B cell (primary cell): Measurements from ENCODE around the gene AGAP1. TPM values are rescaled to one million over a fixed set of nuclear protein-coding genes. Genes with fewer than 3 reads are reported as not detected.

Experiments
- ATAC-seq: fragments of 200-7000 bp; cut with Tn5 transposase; one replicate; pipeline ENCODE4 v1.10.0; 2021; ENCODE audit warnings: low read depth, mild to moderate bottlenecking, moderate number of reproducible peaks, moderate library complexity
- CTCF ChIA-PET: fragments of 350-600 bp; sonication (Branson Sonifier 250); formaldehyde crosslinking; loops from one replicate; lab custom pipeline; 2021; ENCODE audit warnings: antibody characterized with exemption, inconsistent platforms; lab: Charles Lee
- POLR2A ChIA-PET: fragments of 350-600 bp; sonication (Branson Sonifier 250); formaldehyde crosslinking; loops from one replicate; lab custom pipeline; 2021; ENCODE audit warnings: antibody characterized with exemption; lab: Charles Lee
- DNase-seq: peaks from one replicate; pipeline ENCODE4 v3.0.0; 2013
- H2AFZ ChIP-seq: 2 replicates; pipeline ENCODE4 v1.6.1; 2012; ENCODE audit warnings: mild to moderate bottlenecking, low read depth, low read length; ENCODE audit not compliant: insufficient read depth, poor library complexity, severe bottlenecking
- H3K27ac ChIP-seq, 2 donors: 1 replicate in 1 of 2; 2 replicates in 1 of 2; pipeline ENCODE4 v1.5.1; 2012 to 2013; ENCODE audit warnings: low read length in 2 of 2, mild to moderate bottlenecking in 2 of 2, moderate library complexity in 1 of 2
- H3K27me3 ChIP-seq, 4 experiments: fragments of 200-600 bp in 1 of 4; sonication (generic) in 1 of 4; replicated peaks in 1 of 4; 1 replicate in 2 of 4; 2 replicates in 2 of 4; pipeline versions ENCODE4 v1.6.1 to v1.7.0; 2013 to 2016; ENCODE audit warnings: low read length in 3 of 4, mild to moderate bottlenecking in 2 of 4, mixed read lengths in 1 of 4, moderate library complexity in 1 of 4; ENCODE audit not compliant: insufficient read depth in 4 of 4, control insufficient read depth in 3 of 4; ENCODE audit errors: control extremely low read depth in 1 of 4
- H3K36me3 ChIP-seq, 2 experiments: replicated peaks in 1 of 2; 1 replicate in 1 of 2; 2 replicates in 1 of 2; pipeline versions ENCODE4 v1.6.1 to v1.7.1; 2013; ENCODE audit warnings: low read length in 1 of 2; ENCODE audit not compliant: insufficient read depth in 2 of 2, control insufficient read depth in 1 of 2; ENCODE audit errors: control extremely low read depth in 1 of 2, extremely low read depth in 1 of 2
- H3K4me1 ChIP-seq, 2 donors: fragments of 200-600 bp in 1 of 2; sonication (generic) in 1 of 2; 1 replicate in 1 of 2; 2 replicates in 1 of 2; pipeline versions ENCODE4 v1.5.1 to v1.6.1; 2013 to 2017; ENCODE audit warnings: low read length in 2 of 2; ENCODE audit not compliant: control insufficient read depth in 2 of 2, insufficient read depth in 2 of 2
- H3K4me2 ChIP-seq: replicated peaks from 2 replicates; pipeline ENCODE3; 2012; ENCODE audit warnings: mild to moderate bottlenecking, low read depth, low read length; ENCODE audit not compliant: poor library complexity, severe bottlenecking
- H3K4me3 ChIP-seq, 5 experiments: fragments of 200-600 bp in 1 of 5; sonication (generic) in 1 of 5; 1 replicate in 3 of 5; 2 replicates in 2 of 5; pipeline versions ENCODE4 v1.5.1 to v1.7.0; 2011 to 2016; ENCODE audit warnings: low read length in 4 of 5, mild to moderate bottlenecking in 4 of 5, low read depth in 2 of 5, control low read depth in 1 of 5, moderate library complexity in 1 of 5; ENCODE audit not compliant: insufficient read depth in 1 of 5; ENCODE audit errors: control extremely low read depth in 1 of 5, extremely low read depth in 1 of 5
- H3K79me2 ChIP-seq: fragments of 200-600 bp; sonication (generic); one replicate; pipeline ENCODE4 v1.6.0; 2016; ENCODE audit warnings: low read length; ENCODE audit not compliant: control insufficient read depth, insufficient read depth
- H3K9ac ChIP-seq: fragments of 200-600 bp; sonication (generic); 2 replicates; pipeline ENCODE4 v1.6.1; 2017; ENCODE audit warnings: mild to moderate bottlenecking, low read length, moderate library complexity
- H3K9me3 ChIP-seq, 3 donors: one replicate each; pipeline versions ENCODE4 v1.6.1 to v1.7.1; 2013; ENCODE audit warnings: low read length in 2 of 3; ENCODE audit not compliant: control insufficient read depth in 2 of 3, insufficient read depth in 1 of 3; ENCODE audit errors: control extremely low read depth in 1 of 3
- H4K20me1 ChIP-seq: 2 replicates; pipeline ENCODE4 v1.6.0; 2012; ENCODE audit warnings: mild to moderate bottlenecking, low read length; ENCODE audit not compliant: insufficient read depth, control insufficient read depth, poor library complexity, severe bottlenecking
- H3K27ac Mint-ChIP-seq: one replicate; pipeline ENCODE4 v1.8.0; 2021; ENCODE audit warnings: mixed read lengths
- H3K27me3 Mint-ChIP-seq: one replicate; pipeline ENCODE4 v1.8.0; 2021; ENCODE audit warnings: mixed read lengths
- H3K4me1 Mint-ChIP-seq: one replicate; pipeline ENCODE4 v1.8.0; 2021; ENCODE audit warnings: mixed read lengths
- H3K4me3 Mint-ChIP-seq: one replicate; pipeline ENCODE4 v1.8.0; 2021; ENCODE audit warnings: mixed read lengths
- H3K9me3 Mint-ChIP-seq: one replicate; pipeline ENCODE4 v1.8.0; 2022; ENCODE audit warnings: mixed read lengths; ENCODE audit not compliant: insufficient read depth
- CTCF ChIP-seq: fragments of 200-600 bp; IDR thresholded peaks from one replicate; pipeline ENCODE4 v1.8.0; 2022; ENCODE audit warnings: antibody characterized with exemption, mild to moderate bottlenecking
- EZH2 ChIP-seq: IDR thresholded peaks from 2 replicates; pipeline ENCODE4 v1.6.1; 2012; ENCODE audit warnings: borderline replicate concordance, low read depth, mild to moderate bottlenecking, moderate library complexity, low read length; ENCODE audit not compliant: insufficient read depth, poor library complexity, severe bottlenecking
- WGBS: methylation state at CpG from one replicate; pipeline ENCODE4 v1.1.5; 2013; ENCODE audit warnings: missing lambda C conversion rate; ENCODE audit not compliant: insufficient coverage; 5-methylcytosine and 5-hydroxymethylcytosine counted together
- intact Hi-C: fragments of 100-400 bp; cut with micrococcal nuclease; formaldehyde crosslinking; loops from one replicate; pipeline ENCODE4 v1.10.0; 2022
- polyA plus RNA-seq: library from polyadenylated mRNA; depleted of rRNA; stranded (reverse); fragments of >200 nt; gene quantifications from 2 replicates; pipeline ENCODE4 v1.2.3, GENCODE V29; 2012
- total RNA-seq, 2 donors: library from RNA; stranded (reverse); fragments of 120-200 nt in 1 of 2; gene quantifications; 1 replicate in 1 of 2; 2 replicates in 1 of 2; pipeline versions ENCODE4 v1.2.3 to v1.2.4, GENCODE V29; 2013 to 2022

Gene AGAP1
- total and polyA plus RNA-seq, 2 donors (not counting 1 experiment from before 2014, with no cell fraction given) = 0.01 TPM; not detected in 1

GRCh38 chr2:235598532-235599531 lies 105.0 kb downstream of the AGAP1 start:
- ATAC-seq (no peak), DNase-seq (no peak)
- Mint-ChIP-seq H3K27ac (no peak overlapping the region), H3K9me3 (peaks cover 4% of the 10 kb centered on the region), H3K27me3 (peaks cover 9% of the 10 kb centered on the region), H3K4me3 (no peak overlapping the region), H3K4me1 (no peaks in the 10 kb centered on the region)
- POLR2A ChIA-PET = no interaction called here
- CTCF ChIA-PET = no interaction called here
- H3K4me2 ChIP-seq = no peak overlapping the region
- no peaks in the 10 kb centered on the region for H3K4me1 ChIP-seq
- H3K9me3 ChIP-seq = peaks cover 0 to 16% (median 0%) of the 10 kb centered on the region in 3 donors
- no peak overlapping the region for H3K9ac ChIP-seq
- TF ChIP-seq EZH2 = no peak
- no peak for TF ChIP-seq CTCF
- H3K27me3 ChIP-seq = no peaks in the 10 kb centered on the region
- H3K79me2 ChIP-seq = no peaks in the 10 kb centered on the region
- intact Hi-C loops = no loop called here
- WGBS = 95% methylated on average over 16 of the region's 20 CpGs
- no peak overlapping the region for H3K4me3 ChIP-seq
- no peak overlapping the region for H2AFZ ChIP-seq
- H3K36me3 ChIP-seq = no peaks in the 10 kb centered on the region
- no peaks in the 10 kb centered on the region for H4K20me1 ChIP-seq
- no peak overlapping the region for H3K27ac ChIP-seq
